Fibroblast of lung (primary cell): ENCODE data around the gene HNRNPF. TPM values are rescaled to one million over a fixed set of nuclear protein-coding genes. Genes with fewer than 3 reads are reported as not detected.
"Not testable (repeated sequence)": the region's sequence is repeated elsewhere in the genome, so short reads cannot be mapped to it uniquely, and the experiment has no call there.

ENCODE experiments used
- DNase-seq, 2 donors: peaks; one replicate each; pipeline versions ENCODE4 v3.0.0 to v3.0.0-alpha.2; 2010; ENCODE audit warnings: low read depth in 2 of 2
- H2AFZ ChIP-seq: 2 replicates; pipeline ENCODE4 v1.5.1; 2012; ENCODE audit warnings: low read length, control low read depth, inconsistent platforms
- H3K27ac ChIP-seq: 2 replicates; pipeline ENCODE4 v1.5.1; 2011; ENCODE audit warnings: low read length, control low read depth; ENCODE audit not compliant: insufficient read depth
- H3K27me3 ChIP-seq: 2 replicates; pipeline ENCODE4 v1.5.1; 2011; ENCODE audit warnings: mild to moderate bottlenecking, low read length; ENCODE audit not compliant: control insufficient read depth, insufficient read depth
- H3K36me3 ChIP-seq: 2 replicates; pipeline ENCODE4 v1.5.1; 2011; ENCODE audit warnings: low read length; ENCODE audit not compliant: control insufficient read depth, insufficient read depth
- H3K4me1 ChIP-seq: 2 replicates; pipeline ENCODE4 v1.5.1; 2011; ENCODE audit warnings: low read length; ENCODE audit not compliant: control insufficient read depth, insufficient read depth; ENCODE audit errors: extremely low read depth
- H3K4me2 ChIP-seq: 2 replicates; pipeline ENCODE4 v1.5.1; 2011; ENCODE audit warnings: low read length, control low read depth; ENCODE audit not compliant: insufficient read depth; ENCODE audit errors: extremely low read depth
- H3K4me3 ChIP-seq, 4 experiments: fragments of 200-600 bp in 1 of 4; sonication (generic) in 1 of 4; replicated peaks in 1 of 4; 2 replicates each; pipeline ENCODE4 v1.5.1; 2011 to 2016; ENCODE audit warnings: low read length in 4 of 4, low read depth in 3 of 4, mild to moderate bottlenecking in 3 of 4, control low read depth in 2 of 4, inconsistent platforms in 1 of 4, mixed read lengths in 1 of 4; ENCODE audit not compliant: insufficient read depth in 1 of 4; ENCODE audit errors: control extremely low read depth in 1 of 4
- H3K79me2 ChIP-seq: 2 replicates; pipeline ENCODE4 v1.5.1; 2012; ENCODE audit warnings: mild to moderate bottlenecking, low read length, inconsistent platforms; ENCODE audit not compliant: control insufficient read depth, insufficient read depth
- H3K9ac ChIP-seq: 2 replicates; pipeline ENCODE4 v1.5.1; 2011; ENCODE audit warnings: mild to moderate bottlenecking, low read length, control low read depth; ENCODE audit not compliant: insufficient read depth
- H3K9me3 ChIP-seq: 2 replicates; pipeline ENCODE4 v1.5.1; 2012; ENCODE audit warnings: low read depth, low read length; ENCODE audit not compliant: control insufficient read depth, insufficient read depth
- H4K20me1 ChIP-seq: 2 replicates; pipeline ENCODE4 v1.5.1; 2011; ENCODE audit warnings: low read length; ENCODE audit not compliant: control insufficient read depth, insufficient read depth; ENCODE audit errors: extremely low read depth
- EZH2 ChIP-seq: IDR thresholded peaks from 2 replicates; pipeline ENCODE4 v1.5.1; 2012; ENCODE audit warnings: low read length, control low read depth, mild to moderate bottlenecking; ENCODE audit errors: missing control alignments
- polyA plus RNA-seq, 2 donors: library from polyadenylated mRNA; depleted of rRNA in 1 of 2; stranded (reverse) in 1 of 2; unstranded in 1 of 2; fragments of >200 nt; gene quantifications; 2 replicates each; pipeline ENCODE4 v1.2.1, GENCODE V29; 2011 to 2012; ENCODE audit warnings: missing spikeins in 1 of 2
- total RNA-seq: library from RNA; depleted of rRNA; stranded (reverse); fragments of >200 nt; gene quantifications from 2 replicates; pipeline ENCODE4 v1.2.1, GENCODE V29; 2014
- TF ChIP-seq, protein P1 (sequence below), 2 donors: IDR thresholded peaks in 1 of 2; conservative IDR thresholded peaks in 1 of 2; 1 replicate in 1 of 2; 2 replicates in 1 of 2; pipeline ENCODE4 v1.5.1; 2011 to 2012; ENCODE audit warnings: low read length in 2 of 2, control low read depth in 1 of 2, inconsistent platforms in 1 of 2, low read depth in 1 of 2, mild to moderate bottlenecking in 1 of 2

Gene HNRNPF
- total and polyA plus RNA-seq, 2 donors (not counting 1 experiment from before 2014, with no cell fraction given): 203 to 217 TPM

DNA sequence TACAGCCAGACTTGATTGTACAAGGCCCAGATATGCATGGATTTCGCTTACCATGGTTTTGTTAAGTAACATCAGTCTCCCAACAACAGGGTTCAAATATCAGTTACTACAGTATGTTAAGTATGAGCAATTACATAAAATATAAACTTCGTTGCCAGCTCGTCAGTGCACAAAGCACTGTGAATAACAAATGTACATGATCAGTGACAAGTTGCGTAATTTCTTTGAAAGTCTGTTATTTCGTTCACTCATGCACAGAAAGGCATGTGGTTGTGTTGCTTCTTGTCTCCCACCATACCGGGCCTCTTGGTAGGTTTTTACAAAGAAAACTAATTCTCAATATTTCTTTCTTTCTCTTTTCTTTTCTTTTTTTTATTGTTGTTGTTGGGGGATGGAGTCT lies 15.4 kb upstream of the HNRNPF start:
- no peak overlapping the region for H3K9ac ChIP-seq
- no peaks in the 10 kb centered on the region for H3K27me3 ChIP-seq
- peak in 1 of 2 donors; percentile 46 for DNase-seq
- TF ChIP-seq EZH2: no peak
- TF ChIP-seq, protein P1, sequence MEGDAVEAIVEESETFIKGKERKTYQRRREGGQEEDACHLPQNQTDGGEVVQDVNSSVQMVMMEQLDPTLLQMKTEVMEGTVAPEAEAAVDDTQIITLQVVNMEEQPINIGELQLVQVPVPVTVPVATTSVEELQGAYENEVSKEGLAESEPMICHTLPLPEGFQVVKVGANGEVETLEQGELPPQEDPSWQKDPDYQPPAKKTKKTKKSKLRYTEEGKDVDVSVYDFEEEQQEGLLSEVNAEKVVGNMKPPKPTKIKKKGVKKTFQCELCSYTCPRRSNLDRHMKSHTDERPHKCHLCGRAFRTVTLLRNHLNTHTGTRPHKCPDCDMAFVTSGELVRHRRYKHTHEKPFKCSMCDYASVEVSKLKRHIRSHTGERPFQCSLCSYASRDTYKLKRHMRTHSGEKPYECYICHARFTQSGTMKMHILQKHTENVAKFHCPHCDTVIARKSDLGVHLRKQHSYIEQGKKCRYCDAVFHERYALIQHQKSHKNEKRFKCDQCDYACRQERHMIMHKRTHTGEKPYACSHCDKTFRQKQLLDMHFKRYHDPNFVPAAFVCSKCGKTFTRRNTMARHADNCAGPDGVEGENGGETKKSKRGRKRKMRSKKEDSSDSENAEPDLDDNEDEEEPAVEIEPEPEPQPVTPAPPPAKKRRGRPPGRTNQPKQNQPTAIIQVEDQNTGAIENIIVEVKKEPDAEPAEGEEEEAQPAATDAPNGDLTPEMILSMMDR (conservative IDR thresholded peaks at IDR 0.05 in 1 of 2, IDR thresholded peaks at IDR 0.05 in 1 of 2; ENCODE audit: low read depth in 1 of 2, low read length in 2 of 2): no peak
- no peaks in the 10 kb centered on the region for H3K9me3 ChIP-seq
- H4K20me1 ChIP-seq: no peaks in the 10 kb centered on the region
- H3K36me3 ChIP-seq: no peaks in the 10 kb centered on the region
- H3K27ac ChIP-seq: no peak overlapping the region
- H3K4me3 ChIP-seq: no peak overlapping the region
- H3K4me2 ChIP-seq: no peak overlapping the region
- H2AFZ ChIP-seq: no peak overlapping the region
- peaks cover 7% of the 10 kb centered on the region for H3K4me1 ChIP-seq
- no peaks in the 10 kb centered on the region for H3K79me2 ChIP-seq

DNA sequence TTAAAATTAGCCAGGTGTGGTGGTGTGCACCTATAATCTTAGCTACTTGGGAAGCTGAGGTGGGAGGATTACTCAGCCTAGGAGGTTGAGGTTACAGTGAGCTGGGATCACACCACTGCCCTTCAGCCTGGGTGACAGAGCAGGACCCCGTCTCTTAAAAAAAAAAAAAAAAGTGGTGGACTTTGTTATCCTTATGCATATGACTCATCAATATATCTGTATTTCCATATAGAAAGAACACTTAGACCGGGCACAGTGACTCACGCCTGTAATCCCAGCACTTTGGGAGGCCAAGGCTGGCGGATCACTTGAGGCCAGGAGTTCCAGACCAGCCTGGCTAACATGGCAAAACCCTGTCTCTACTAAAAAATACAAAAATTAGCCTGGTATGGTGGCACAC lies 13.0 kb upstream of the HNRNPF start:
- not testable (repeated sequence) for H3K27me3 ChIP-seq, DNase-seq, H3K9ac ChIP-seq, H3K4me2 ChIP-seq, H3K36me3 ChIP-seq, H3K4me3 ChIP-seq, H3K27ac ChIP-seq, H3K79me2 ChIP-seq, H3K4me1 ChIP-seq, H2AFZ ChIP-seq, H3K9me3 ChIP-seq, H4K20me1 ChIP-seq

DNA sequence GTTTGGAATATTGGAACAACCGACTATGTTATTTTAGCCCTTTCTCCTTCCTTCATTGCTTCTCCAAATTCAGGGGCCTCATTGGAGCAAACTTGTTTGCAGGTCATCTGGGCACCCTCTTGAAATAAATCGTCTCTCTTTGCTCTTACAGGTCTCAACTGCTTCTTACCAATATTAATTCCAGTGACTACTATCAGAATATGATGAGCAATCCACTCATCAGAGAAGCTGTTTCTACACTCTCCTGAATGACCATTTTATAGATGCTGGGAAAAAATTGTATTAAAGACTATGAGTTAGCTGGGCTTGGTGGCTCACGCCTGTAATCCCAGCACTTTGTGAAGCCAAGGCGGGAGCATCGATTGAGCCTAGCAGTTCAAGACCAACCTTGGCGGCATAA lies 12.5 kb upstream of the HNRNPF start:
- Histone ChIP-seq H3K27ac (no peak overlapping the region), H3K9ac (no peak overlapping the region), H3K4me2 (no peak overlapping the region), H3K9me3 (no peaks in the 10 kb centered on the region), H3K79me2 (no peaks in the 10 kb centered on the region), H3K4me3 (peak overlapping the region in 2 of 4 experiments; percentile 47 to 63), H3K27me3 (no peaks in the 10 kb centered on the region), H3K36me3 (no peaks in the 10 kb centered on the region), H4K20me1 (no peaks in the 10 kb centered on the region), H2AFZ (no peak overlapping the region), H3K4me1 (peaks cover 7% of the 10 kb centered on the region)
- TF ChIP-seq, protein P1 (conservative IDR thresholded peaks at IDR 0.05 in 1 of 2, IDR thresholded peaks at IDR 0.05 in 1 of 2; ENCODE audit: low read depth in 1 of 2, low read length in 2 of 2): no peak
- TF ChIP-seq EZH2: no peak
- no peak for DNase-seq
